ENCODE measurements around the gene GSTA4. TPM values are rescaled to one million over a fixed set of nuclear protein-coding genes. Genes with fewer than 3 reads are reported as not detected.
A peak's percentile ranks its signal among the peaks of the same experiment; 100 is the strongest.
"Not testable (repeated sequence)": the region's sequence is repeated elsewhere in the genome, so short reads cannot be mapped to it uniquely, and the experiment has no call there.

GSTA4 gene
- total RNA-seq, 1 donor from 2014 or later, result 44.7 TPM

DNA sequence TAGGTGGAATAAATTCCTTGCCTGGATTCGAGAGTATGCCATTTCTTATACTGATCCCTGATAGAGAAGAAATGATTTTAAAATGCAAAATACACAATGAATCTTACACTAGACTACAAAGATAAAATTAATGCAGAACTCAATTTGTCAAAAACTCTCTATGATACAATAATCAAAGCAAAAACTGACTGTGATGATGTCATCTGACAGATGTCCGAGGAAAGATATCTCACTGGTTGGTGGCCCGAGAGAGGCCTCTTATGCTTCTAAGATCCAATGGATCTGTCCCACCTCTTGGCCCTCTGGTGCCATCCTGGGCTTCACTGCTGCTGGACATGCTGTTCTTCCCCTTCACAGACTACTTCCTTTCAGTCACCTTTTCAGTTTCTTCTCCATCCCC is 14.4 kb upstream of the GSTA4 start:
- DNase-seq (ENCODE audit: low spot score, unreplicated experiment), result no peak
- no peak overlapping the region for H3K4me3 Mint-ChIP-seq (ENCODE audit: low read depth)
- peak overlapping the region; percentile 1 for H3K27ac Mint-ChIP-seq
- H3K9me3 Mint-ChIP-seq (ENCODE audit: low read depth), result no peaks in the 10 kb centered on the region
- H3K27me3 Mint-ChIP-seq, result no peaks in the 10 kb centered on the region
- H3K36me3 Mint-ChIP-seq (ENCODE audit: insufficient read depth), result peaks cover 38% of the 10 kb centered on the region
- TF ChIP-seq CTCF (IDR thresholded peaks at IDR 0.05; ENCODE audit: unreplicated experiment), result no peak
- peaks cover 12% of the 10 kb centered on the region for H3K4me1 Mint-ChIP-seq (ENCODE audit: low read depth)

GRCh38 chr6:53009056-53009455 is 14.0 kb upstream of the GSTA4 start:
- Mint-ChIP-seq H3K27me3 (no peaks in the 10 kb centered on the region), H3K9me3 (ENCODE audit: low read depth) (no peaks in the 10 kb centered on the region), H3K36me3 (ENCODE audit: insufficient read depth) (peaks cover 38% of the 10 kb centered on the region), H3K4me3 (ENCODE audit: low read depth) (no peak overlapping the region), H3K27ac (no peak overlapping the region), H3K4me1 (ENCODE audit: low read depth) (peaks cover 12% of the 10 kb centered on the region)
- DNase-seq (ENCODE audit: low spot score, unreplicated experiment), result no peak
- no peak for TF ChIP-seq CTCF (IDR thresholded peaks at IDR 0.05; ENCODE audit: unreplicated experiment)

DNA sequence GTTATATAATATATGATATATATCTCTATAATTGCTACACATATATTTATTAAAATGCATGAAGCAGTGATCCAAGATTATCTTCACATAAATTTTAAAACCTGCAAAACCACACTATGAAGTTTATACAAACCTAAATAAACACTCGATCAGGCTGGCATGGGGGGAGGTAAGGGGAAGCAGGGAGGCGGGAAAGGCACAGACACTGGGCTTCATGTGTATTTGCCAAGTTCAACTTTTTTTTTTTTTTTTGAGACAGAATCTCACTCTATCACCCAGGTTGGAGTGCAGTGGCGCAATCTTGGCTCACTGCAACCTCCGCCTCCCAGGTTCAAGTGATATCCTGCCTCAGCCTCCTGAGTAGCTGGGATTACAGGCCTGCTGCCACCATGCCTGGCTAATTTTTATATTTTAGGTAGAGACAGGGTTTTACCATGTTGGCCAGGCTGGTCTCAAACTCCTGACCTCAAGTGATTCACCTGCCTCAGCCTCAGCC is 13.2 kb upstream of the GSTA4 start:
- not testable (repeated sequence) for H3K27ac Mint-ChIP-seq; H3K27me3 Mint-ChIP-seq; H3K4me3 Mint-ChIP-seq (ENCODE audit: low read depth); H3K9me3 Mint-ChIP-seq (ENCODE audit: low read depth); DNase-seq (ENCODE audit: low spot score, unreplicated experiment)
- H3K36me3 Mint-ChIP-seq (ENCODE audit: insufficient read depth), result peaks cover 41% of the 10 kb centered on the region
- peaks cover 12% of the 10 kb centered on the region for H3K4me1 Mint-ChIP-seq (ENCODE audit: low read depth)

DNA sequence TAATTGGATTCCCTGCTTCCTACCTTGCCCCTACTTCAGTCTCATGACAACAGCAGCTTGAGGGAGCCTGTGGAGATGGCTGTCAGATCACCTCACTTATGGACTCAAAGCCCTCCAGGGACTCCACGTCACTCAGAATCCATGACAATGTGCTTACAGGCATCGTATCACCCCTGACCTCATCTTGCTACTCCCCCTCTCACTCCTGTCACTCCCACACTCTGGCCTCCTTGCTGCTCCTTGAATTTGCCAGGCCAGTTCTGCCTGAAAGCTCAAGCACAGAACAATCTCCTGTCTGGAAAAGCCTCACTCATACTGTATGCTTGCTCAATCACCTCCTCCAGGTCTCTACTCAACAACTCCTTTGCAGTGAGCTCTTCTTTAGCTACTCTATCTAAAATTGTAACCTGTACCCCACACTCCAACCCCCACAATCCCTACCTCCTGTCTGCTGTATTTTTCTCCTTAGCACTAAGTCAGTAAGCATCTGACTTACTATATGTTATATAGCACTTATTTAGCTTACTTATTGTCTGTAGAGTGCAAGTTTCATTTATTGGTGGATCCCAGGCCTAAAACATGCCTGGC is 10.7 kb upstream of the GSTA4 start:
- Mint-ChIP-seq H3K4me1 (ENCODE audit: low read depth) (peaks cover 11% of the 10 kb centered on the region), H3K27me3 (no peaks in the 10 kb centered on the region), H3K27ac (peak overlapping the region; percentile 6), H3K9me3 (ENCODE audit: low read depth) (no peaks in the 10 kb centered on the region), H3K4me3 (ENCODE audit: low read depth) (no peak overlapping the region), H3K36me3 (ENCODE audit: insufficient read depth) (peaks cover 36% of the 10 kb centered on the region)
- no peak for TF ChIP-seq CTCF (IDR thresholded peaks at IDR 0.05; ENCODE audit: unreplicated experiment)
- no peak for DNase-seq (ENCODE audit: low spot score, unreplicated experiment)

DNA sequence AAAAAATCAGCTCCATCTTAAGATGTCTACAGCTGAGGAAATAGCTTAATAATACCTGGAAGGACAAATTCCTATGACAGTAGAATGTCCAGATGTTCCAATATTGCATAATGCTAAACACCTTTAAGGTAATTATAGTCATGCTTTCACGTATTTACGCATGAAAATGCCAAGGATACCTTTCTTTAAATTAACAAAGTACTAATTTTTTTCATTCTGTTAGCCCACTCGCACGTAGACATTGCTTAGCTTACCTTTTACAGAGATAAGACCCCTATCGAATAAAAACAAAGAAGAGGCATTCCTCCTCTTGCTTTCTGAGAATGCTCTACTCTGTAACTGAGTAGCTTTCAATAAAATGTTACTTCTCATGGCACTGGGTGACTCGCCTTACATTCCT is 4.4 kb upstream of the GSTA4 start:
- no peaks in the 10 kb centered on the region for H3K27me3 Mint-ChIP-seq
- no peak overlapping the region for H3K27ac Mint-ChIP-seq
- DNase-seq (ENCODE audit: low spot score, unreplicated experiment), result no peak
- peaks cover 8% of the 10 kb centered on the region for H3K36me3 Mint-ChIP-seq (ENCODE audit: insufficient read depth)
- peaks cover 2% of the 10 kb centered on the region for H3K4me1 Mint-ChIP-seq (ENCODE audit: low read depth)
- H3K4me3 Mint-ChIP-seq (ENCODE audit: low read depth), result no peak overlapping the region
- no peaks in the 10 kb centered on the region for H3K9me3 Mint-ChIP-seq (ENCODE audit: low read depth)
- no peak for TF ChIP-seq CTCF (IDR thresholded peaks at IDR 0.05; ENCODE audit: unreplicated experiment)

DNA sequence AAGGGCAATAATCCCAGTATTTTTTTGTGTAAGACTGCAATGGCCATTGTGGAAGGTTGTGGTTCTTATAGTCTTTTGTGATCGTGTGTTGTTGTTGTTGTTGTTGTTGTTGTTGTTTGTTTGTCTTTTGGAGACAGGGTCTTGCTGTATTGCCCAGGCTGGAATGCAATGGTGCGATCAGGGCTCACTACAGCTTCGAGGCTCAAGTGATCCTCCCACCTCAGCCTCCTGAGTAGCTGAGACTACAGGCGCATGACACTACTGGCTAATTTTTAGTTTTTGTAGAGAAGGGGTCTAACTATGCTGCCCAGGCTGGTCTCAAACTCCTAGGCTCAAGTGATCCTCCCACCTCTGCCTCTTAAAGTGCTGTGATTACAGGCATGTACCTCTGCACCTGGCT is 3.5 kb upstream of the GSTA4 start:
- TF ChIP-seq CTCF (IDR thresholded peaks at IDR 0.05; ENCODE audit: unreplicated experiment), result no peak
- Mint-ChIP-seq H3K4me1 (ENCODE audit: low read depth) (peaks cover 2% of the 10 kb centered on the region), H3K4me3 (ENCODE audit: low read depth) (no peak overlapping the region), H3K36me3 (ENCODE audit: insufficient read depth) (peaks cover 5% of the 10 kb centered on the region), H3K27me3 (no peaks in the 10 kb centered on the region), H3K27ac (no peak overlapping the region), H3K9me3 (ENCODE audit: low read depth) (no peaks in the 10 kb centered on the region)
- DNase-seq (ENCODE audit: low spot score, unreplicated experiment), result no peak

Measured in progenitor cell of endocrine pancreas (in vitro differentiated cells).